H9 (cell line): ENCODE data around the gene KCTD20. TPM values are rescaled to one million over a fixed set of nuclear protein-coding genes. Genes with fewer than 3 reads are reported as not detected.

ENCODE experiments used
- DNase-seq: peaks from one replicate; pipeline ENCODE4 v3.0.0-alpha.2; 2017
- H2AFZ ChIP-seq: one replicate; pipeline ENCODE4 v1.6.1; 2013; ENCODE audit warnings: mild to moderate bottlenecking, low read length, control low read depth, moderate library complexity
- H2AK5ac ChIP-seq: 2 replicates; pipeline ENCODE4 v1.6.1; 2013; ENCODE audit warnings: low read length, control low read depth, mixed read lengths; ENCODE audit not compliant: insufficient read length
- H2BK120ac ChIP-seq: one replicate; pipeline ENCODE4 v1.6.1; 2013; ENCODE audit warnings: low read depth, mild to moderate bottlenecking, low read length, control low read depth, inconsistent platforms; ENCODE audit not compliant: poor library complexity, severe bottlenecking
- H2BK12ac ChIP-seq: 2 replicates; pipeline ENCODE4 v1.6.1; 2013; ENCODE audit warnings: low read length, control low read depth, mixed read lengths, low read depth; ENCODE audit not compliant: insufficient read length
- H2BK15ac ChIP-seq: 2 replicates; pipeline ENCODE4 v1.6.1; 2013; ENCODE audit warnings: low read depth, low read length, control low read depth
- H2BK20ac ChIP-seq: one replicate; pipeline ENCODE4 v1.6.1; 2013; ENCODE audit warnings: low read depth, mild to moderate bottlenecking, low read length, control low read depth, inconsistent platforms; ENCODE audit not compliant: poor library complexity, severe bottlenecking
- H2BK5ac ChIP-seq: 2 replicates; pipeline ENCODE4 v1.6.1; 2013; ENCODE audit warnings: low read length, control low read depth, mixed read lengths; ENCODE audit not compliant: insufficient read length
- H3K14ac ChIP-seq: 2 replicates; pipeline ENCODE4 v1.6.1; 2013; ENCODE audit warnings: low read length, control low read depth; ENCODE audit not compliant: insufficient read depth
- H3K18ac ChIP-seq: 2 replicates; pipeline ENCODE4 v1.6.1; 2013; ENCODE audit warnings: low read depth, mild to moderate bottlenecking, mixed read lengths, low read length, control low read depth; ENCODE audit not compliant: insufficient read length
- H3K23ac ChIP-seq: 2 replicates; pipeline ENCODE4 v1.6.1; 2013; ENCODE audit warnings: low read length, control low read depth, mixed read lengths, low read depth; ENCODE audit not compliant: insufficient read length
- H3K23me2 ChIP-seq: 2 replicates; pipeline ENCODE4 v1.6.1; 2013; ENCODE audit warnings: low read depth, mild to moderate bottlenecking, mixed read lengths, low read length, control low read depth; ENCODE audit not compliant: insufficient read length, poor library complexity, severe bottlenecking
- H3K27ac ChIP-seq: 2 replicates; pipeline ENCODE4 v1.5.1; 2013; ENCODE audit warnings: low read length, control low read depth, mixed read lengths, low read depth; ENCODE audit not compliant: insufficient read length
- H3K27me3 ChIP-seq: 2 replicates; pipeline ENCODE4 v1.6.1; 2013; ENCODE audit warnings: low read length, control low read depth, inconsistent platforms; ENCODE audit not compliant: insufficient read depth
- H3K4ac ChIP-seq: 2 replicates; pipeline ENCODE4 v1.6.1; 2013; ENCODE audit warnings: low read depth, mild to moderate bottlenecking, control low read depth, inconsistent platforms, low read length, moderate library complexity
- H3K4me1 ChIP-seq: 2 replicates; pipeline ENCODE4 v1.6.1; 2013; ENCODE audit warnings: low read length, control low read depth, inconsistent platforms; ENCODE audit not compliant: insufficient read depth
- H3K4me2 ChIP-seq: 2 replicates; pipeline ENCODE4 v1.6.1; 2013; ENCODE audit warnings: low read length, control low read depth, mixed read lengths; ENCODE audit not compliant: insufficient read length, insufficient read depth
- H3K56ac ChIP-seq: 2 replicates; pipeline ENCODE4 v1.6.1; 2013; ENCODE audit warnings: low read depth, mild to moderate bottlenecking, mixed read lengths, low read length, control low read depth; ENCODE audit not compliant: insufficient read length
- H3K79me1 ChIP-seq: 2 replicates; pipeline ENCODE4 v1.6.1; 2013; ENCODE audit warnings: low read depth, mild to moderate bottlenecking, moderate library complexity, low read length, control low read depth, inconsistent platforms; ENCODE audit not compliant: insufficient read depth, poor library complexity, severe bottlenecking
- H3K79me2 ChIP-seq: 2 replicates; pipeline ENCODE4 v1.6.1; 2013; ENCODE audit warnings: low read length, control low read depth, inconsistent platforms; ENCODE audit not compliant: insufficient read depth
- H3K9ac ChIP-seq: 2 replicates; pipeline ENCODE4 v1.6.1; 2013; ENCODE audit warnings: low read length, control low read depth, mixed read lengths; ENCODE audit not compliant: insufficient read length; ENCODE audit errors: extremely low read depth
- H3K9me3 ChIP-seq: one replicate; pipeline ENCODE4 v1.6.1; 2013; ENCODE audit warnings: low read depth, low read length, inconsistent platforms; ENCODE audit not compliant: control insufficient read depth
- H3T11ph ChIP-seq: one replicate; pipeline ENCODE4 v1.6.1; 2013; ENCODE audit warnings: mild to moderate bottlenecking, low read length, control low read depth, inconsistent platforms
- H4K20me1 ChIP-seq: one replicate; pipeline ENCODE4 v1.6.1; 2013; ENCODE audit not compliant: control insufficient read depth, insufficient read length, insufficient read depth
- H4K5ac ChIP-seq: 2 replicates; pipeline ENCODE4 v1.6.1; 2013; ENCODE audit warnings: low read depth, mild to moderate bottlenecking, mixed read lengths, low read length, control low read depth; ENCODE audit not compliant: insufficient read length
- H4K8ac ChIP-seq: replicated peaks from 2 replicates; pipeline ENCODE4 v1.6.1; 2013; ENCODE audit warnings: low read length, control low read depth, mixed read lengths, low read depth; ENCODE audit not compliant: insufficient read length
- H4K91ac ChIP-seq: 2 replicates; pipeline ENCODE4 v1.6.1; 2013; ENCODE audit warnings: low read depth, mild to moderate bottlenecking, moderate library complexity, mixed read lengths, low read length, control low read depth; ENCODE audit not compliant: insufficient read length
- H3K27ac Mint-ChIP-seq, 3 experiments: 2 replicates in 2 of 3; 3 replicates in 1 of 3; pipeline ENCODE4 v1.8.0; 2020 to 2021; ENCODE audit warnings: mixed read lengths in 3 of 3, mild to moderate bottlenecking in 1 of 3, moderate library complexity in 1 of 3
- H3K27me3 Mint-ChIP-seq: 2 replicates; pipeline ENCODE4 v1.8.0; 2021; ENCODE audit warnings: low read depth, mild to moderate bottlenecking, moderate library complexity, mixed read lengths
- H3K36me3 Mint-ChIP-seq, 3 experiments: 2 replicates in 2 of 3; 3 replicates in 1 of 3; pipeline ENCODE4 v1.8.0; 2020 to 2021; ENCODE audit warnings: low read depth in 3 of 3, mixed read lengths in 3 of 3; ENCODE audit not compliant: insufficient read depth in 1 of 3
- H3K4me1 Mint-ChIP-seq, 2 experiments: 2 replicates each; pipeline ENCODE4 v1.8.0; 2020; ENCODE audit warnings: mixed read lengths in 2 of 2
- H3K4me3 Mint-ChIP-seq, 2 experiments: 2 replicates in 1 of 2; 3 replicates in 1 of 2; pipeline ENCODE4 v1.8.0; 2020 to 2021; ENCODE audit warnings: mild to moderate bottlenecking in 2 of 2, mixed read lengths in 2 of 2, moderate library complexity in 1 of 2
- H3K9me3 Mint-ChIP-seq, 2 experiments: 2 replicates in 1 of 2; 3 replicates in 1 of 2; pipeline ENCODE4 v1.8.0; 2020; ENCODE audit warnings: mild to moderate bottlenecking in 2 of 2, mixed read lengths in 2 of 2, moderate library complexity in 1 of 2
- CTCF ChIP-seq: fragments of 200-600 bp; sonication (generic); conservative IDR thresholded peaks from 3 replicates; pipeline ENCODE4 v1.8.0; 2021; ENCODE audit warnings: antibody characterized with exemption, mild to moderate bottlenecking
- WGBS: extraction: QIAGEN DNeasy Blood & Tissue Kit; methylation state at CpG from one replicate; pipeline ENCODE4 v1.1.7; 2013; ENCODE audit warnings: missing lambda C conversion rate, low lambda C conversion rate, mixed read lengths; ENCODE audit not compliant: insufficient read length; ENCODE audit errors: extremely low coverage; 5-methylcytosine and 5-hydroxymethylcytosine counted together
- total RNA-seq: library from RNA; stranded (reverse); gene quantifications from 2 replicates; pipeline ENCODE4 v1.2.1, GENCODE V29; 2021

KCTD20 gene
- total RNA-seq, 1 experiment from 2014 or later: 22.6 TPM

- H3K9me3 ChIP-seq: no peaks in the 10 kb centered on the region
- no peak overlapping the region for H2BK20ac ChIP-seq
- H3K23me2 ChIP-seq: no peaks in the 10 kb centered on the region
- no peaks in the 10 kb centered on the region for H3K27me3 ChIP-seq
- H3K4me2 ChIP-seq: no peak overlapping the region
- no peaks in the 10 kb centered on the region for H3K79me2 ChIP-seq
- H3K4me1 ChIP-seq: no peaks in the 10 kb centered on the region
- no peak overlapping the region for H3K23ac ChIP-seq
- H2BK15ac ChIP-seq: no peak overlapping the region
- H3K9me3 Mint-ChIP-seq: peaks cover 0 to 2% of the 10 kb centered on the region in 2 experiments; a peak in 1 of 5 replicates
- H3K79me1 ChIP-seq: no peaks in the 10 kb centered on the region
- 0 out of 4 replicates have a peak, but pooled peaks cover 0 to 3% of the 10 kb centered on the region in 2 experiments for H3K4me1 Mint-ChIP-seq
- H3K9ac ChIP-seq: no peak overlapping the region
- H2BK12ac ChIP-seq: no peak overlapping the region
- H2AFZ ChIP-seq: no peak overlapping the region
- H3K27ac ChIP-seq: no peak overlapping the region
- no peaks in the 10 kb centered on the region for H4K20me1 ChIP-seq
- H3K4ac ChIP-seq: no peak overlapping the region
- H3K36me3 Mint-ChIP-seq: peaks cover 17 to 63% (median 48%) of the 10 kb centered on the region in 3 experiments; a peak in 6 of 7 replicates
- no peak overlapping the region for H2BK120ac ChIP-seq
- no peak overlapping the region for H2BK5ac ChIP-seq
- no peak overlapping the region for H3K14ac ChIP-seq
- no peak overlapping the region for H3K18ac ChIP-seq
- no peak overlapping the region for H4K8ac ChIP-seq
- H4K5ac ChIP-seq: no peak overlapping the region
- H3K27ac Mint-ChIP-seq: no peak overlapping the region
- no peak for DNase-seq
- no peak overlapping the region for H4K91ac ChIP-seq
- H3K4me3 Mint-ChIP-seq: no peak overlapping the region
- no peak overlapping the region for H3T11ph ChIP-seq
- TF ChIP-seq CTCF: no peak
- no peaks in the 10 kb centered on the region for H3K27me3 Mint-ChIP-seq
- no CpG with 5 or more reads among the region's 10 CpGs for WGBS
- no peak overlapping the region for H3K56ac ChIP-seq
- H2AK5ac ChIP-seq: no peak overlapping the region
Measured at GRCh38 chr6:36508532-36508931, 65.7 kb downstream of the KCTD20 start.
